ENCODE data around the gene PEX6.

- TF ChIP-seq, protein P1, sequence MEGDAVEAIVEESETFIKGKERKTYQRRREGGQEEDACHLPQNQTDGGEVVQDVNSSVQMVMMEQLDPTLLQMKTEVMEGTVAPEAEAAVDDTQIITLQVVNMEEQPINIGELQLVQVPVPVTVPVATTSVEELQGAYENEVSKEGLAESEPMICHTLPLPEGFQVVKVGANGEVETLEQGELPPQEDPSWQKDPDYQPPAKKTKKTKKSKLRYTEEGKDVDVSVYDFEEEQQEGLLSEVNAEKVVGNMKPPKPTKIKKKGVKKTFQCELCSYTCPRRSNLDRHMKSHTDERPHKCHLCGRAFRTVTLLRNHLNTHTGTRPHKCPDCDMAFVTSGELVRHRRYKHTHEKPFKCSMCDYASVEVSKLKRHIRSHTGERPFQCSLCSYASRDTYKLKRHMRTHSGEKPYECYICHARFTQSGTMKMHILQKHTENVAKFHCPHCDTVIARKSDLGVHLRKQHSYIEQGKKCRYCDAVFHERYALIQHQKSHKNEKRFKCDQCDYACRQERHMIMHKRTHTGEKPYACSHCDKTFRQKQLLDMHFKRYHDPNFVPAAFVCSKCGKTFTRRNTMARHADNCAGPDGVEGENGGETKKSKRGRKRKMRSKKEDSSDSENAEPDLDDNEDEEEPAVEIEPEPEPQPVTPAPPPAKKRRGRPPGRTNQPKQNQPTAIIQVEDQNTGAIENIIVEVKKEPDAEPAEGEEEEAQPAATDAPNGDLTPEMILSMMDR (IDR thresholded peaks at IDR 0.05), result no peak
- TF ChIP-seq RFX5 (IDR thresholded peaks at IDR 0.05; ENCODE audit: low read length), result peak; percentile 75; the same call in 1 of the 2 replicates
- no peak; the same call in 1 of the 2 replicates for TF ChIP-seq TCF12 (IDR thresholded peaks at IDR 0.05)
- no peak for TF ChIP-seq MEF2A (IDR thresholded peaks at IDR 0.05; ENCODE audit: borderline replicate concordance, low read depth)
- TF ChIP-seq MAX (IDR thresholded peaks at IDR 0.05; ENCODE audit: low read depth), result peak; percentile 88
- no peak for TF ChIP-seq RXRA (IDR thresholded peaks at IDR 0.05; ENCODE audit: borderline replicate concordance, low read depth)
- no peak for TF ChIP-seq SMC3 (IDR thresholded peaks at IDR 0.05; ENCODE audit: low read depth, low read length)
- TF ChIP-seq REST (IDR thresholded peaks at IDR 0.05; ENCODE audit: low read depth, low read length), result no peak
- peak; percentile 70 for TF ChIP-seq CHD2 (IDR thresholded peaks at IDR 0.05; ENCODE audit: low read length, partially characterized antibody)
- no peak for TF ChIP-seq EZH2phosphoT487 (IDR thresholded peaks at IDR 0.05; ENCODE audit: borderline replicate concordance, low read depth)
- TF ChIP-seq, protein P2, sequence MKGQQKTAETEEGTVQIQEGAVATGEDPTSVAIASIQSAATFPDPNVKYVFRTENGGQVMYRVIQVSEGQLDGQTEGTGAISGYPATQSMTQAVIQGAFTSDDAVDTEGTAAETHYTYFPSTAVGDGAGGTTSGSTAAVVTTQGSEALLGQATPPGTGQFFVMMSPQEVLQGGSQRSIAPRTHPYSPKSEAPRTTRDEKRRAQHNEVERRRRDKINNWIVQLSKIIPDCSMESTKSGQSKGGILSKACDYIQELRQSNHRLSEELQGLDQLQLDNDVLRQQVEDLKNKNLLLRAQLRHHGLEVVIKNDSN (IDR thresholded peaks at IDR 0.05; ENCODE audit: borderline replicate concordance, low read depth), result no peak
- TF ChIP-seq TEAD4 (IDR thresholded peaks at IDR 0.05; ENCODE audit: borderline replicate concordance, insufficient read depth), result no peak
- TF ChIP-seq GABPA (IDR thresholded peaks at IDR 0.05; ENCODE audit: low read depth), result peak; percentile 92
Measured at GRCh38 chr6:42978839-42979522, at the start of gene PEX6.

Data from SK-N-SH (cell line).